Parathyroid adenoma (tissue), 2 donors: ENCODE results near the gene AGBL5.

Experiments
- H2AFZ ChIP-seq: fragments of 300-600 bp; sonication (generic); one replicate; pipeline ENCODE4 v1.7.0; 2017; ENCODE audit warnings: antibody characterized with exemption, mild to moderate bottlenecking
- H3K27ac ChIP-seq: fragments of 300-600 bp; sonication (generic); one replicate; pipeline ENCODE4 v1.7.0; 2017
- H3K27me3 ChIP-seq: fragments of 300-600 bp; sonication (generic); one replicate; pipeline ENCODE4 v1.7.0; 2017; ENCODE audit warnings: low read length; ENCODE audit not compliant: control insufficient read depth, insufficient read depth
- H3K36me3 ChIP-seq: fragments of 300-600 bp; sonication (generic); one replicate; pipeline ENCODE4 v1.7.0; 2017; ENCODE audit warnings: low read length; ENCODE audit not compliant: control insufficient read depth, insufficient read depth
- H3K4me1 ChIP-seq: fragments of 300-600 bp; sonication (generic); one replicate; pipeline ENCODE4 v1.7.0; 2017; ENCODE audit warnings: control low read depth
- H3K4me2 ChIP-seq: fragments of 300-600 bp; sonication (generic); one replicate; pipeline ENCODE4 v1.7.0; 2017; ENCODE audit warnings: low read length
- H3K4me3 ChIP-seq: fragments of 300-600 bp; sonication (generic); one replicate; pipeline ENCODE4 v1.7.0; 2017; ENCODE audit warnings: low read depth, low read length
- H3K79me2 ChIP-seq: fragments of 300-600 bp; sonication (generic); one replicate; pipeline ENCODE4 v1.7.0; 2017; ENCODE audit warnings: control low read depth
- H3K9ac ChIP-seq: fragments of 300-600 bp; sonication (generic); one replicate; pipeline ENCODE4 v1.7.0; 2017; ENCODE audit warnings: mild to moderate bottlenecking
- H3K9me3 ChIP-seq: fragments of 300-600 bp; sonication (generic); one replicate; pipeline ENCODE4 v1.7.0; 2017; ENCODE audit warnings: low read length; ENCODE audit not compliant: control insufficient read depth
- CTCF ChIP-seq: fragments of 300-600 bp; sonication (generic); IDR thresholded peaks from one replicate; pipeline ENCODE4 v1.7.0; 2017; ENCODE audit warnings: antibody characterized with exemption, mild to moderate bottlenecking
- donor health status: primary hyperparathyroidism.

AGBL5 gene

DNA sequence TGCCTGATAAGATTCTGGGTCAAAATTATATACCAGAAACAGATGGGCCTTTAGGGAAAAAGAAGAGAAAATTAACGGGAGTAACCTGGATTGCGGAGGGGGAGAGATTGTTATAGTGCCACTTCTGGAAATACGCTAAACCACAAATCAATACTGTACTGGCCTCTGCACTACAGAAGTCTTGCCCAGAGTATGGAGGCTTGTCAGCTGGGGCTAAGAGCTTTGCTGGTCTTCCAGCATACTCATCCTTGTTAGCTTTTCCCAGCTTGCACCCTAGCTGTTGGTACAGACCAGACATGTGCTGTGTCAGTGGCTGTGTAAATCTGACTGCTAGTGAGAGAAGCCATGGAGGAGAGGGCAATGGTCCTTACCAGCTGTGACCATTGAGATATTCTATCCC, 8.9 kb downstream of the AGBL5 start:
- Histone ChIP-seq H3K36me3 (no peaks in the 10 kb centered on the region), H3K9ac (no peak overlapping the region), H3K27me3 (no peaks in the 10 kb centered on the region), H3K4me2 (no peak overlapping the region), H2AFZ (no peak overlapping the region), H3K4me3 (no peak overlapping the region), H3K27ac (no peak overlapping the region), H3K79me2 (peaks cover 3% of the 10 kb centered on the region), H3K9me3 (no peaks in the 10 kb centered on the region), H3K4me1 (no peaks in the 10 kb centered on the region)
- no peak for TF ChIP-seq CTCF

DNA sequence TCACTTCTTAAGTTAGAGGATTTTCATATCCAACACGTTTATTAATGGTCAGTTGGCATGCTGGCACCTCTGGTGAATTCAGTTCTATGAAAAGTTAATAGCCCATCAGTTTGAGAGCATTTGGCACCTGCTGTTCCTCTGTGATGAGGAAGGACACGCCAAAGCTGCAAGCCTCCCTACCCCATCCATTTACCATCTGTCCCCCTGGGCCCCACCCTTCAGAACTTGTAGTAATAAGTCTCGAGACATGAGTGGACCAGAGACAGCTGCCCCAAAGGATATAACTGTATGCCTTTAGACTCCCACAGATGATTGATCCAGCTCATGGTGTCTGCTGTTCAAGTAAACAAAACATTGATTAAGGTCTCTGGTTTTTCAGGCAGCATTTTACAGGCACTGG, 13.7 kb downstream of the AGBL5 start:
- no peak for TF ChIP-seq CTCF
- no peak overlapping the region for H3K27ac ChIP-seq
- H3K9me3 ChIP-seq: no peaks in the 10 kb centered on the region
- peaks cover 19% of the 10 kb centered on the region for H3K79me2 ChIP-seq
- peaks cover 8% of the 10 kb centered on the region for H3K4me1 ChIP-seq
- no peaks in the 10 kb centered on the region for H3K27me3 ChIP-seq
- H2AFZ ChIP-seq: no peak overlapping the region
- no peak overlapping the region for H3K4me2 ChIP-seq
- no peaks in the 10 kb centered on the region for H3K36me3 ChIP-seq
- H3K4me3 ChIP-seq: no peak overlapping the region
- no peak overlapping the region for H3K9ac ChIP-seq

DNA sequence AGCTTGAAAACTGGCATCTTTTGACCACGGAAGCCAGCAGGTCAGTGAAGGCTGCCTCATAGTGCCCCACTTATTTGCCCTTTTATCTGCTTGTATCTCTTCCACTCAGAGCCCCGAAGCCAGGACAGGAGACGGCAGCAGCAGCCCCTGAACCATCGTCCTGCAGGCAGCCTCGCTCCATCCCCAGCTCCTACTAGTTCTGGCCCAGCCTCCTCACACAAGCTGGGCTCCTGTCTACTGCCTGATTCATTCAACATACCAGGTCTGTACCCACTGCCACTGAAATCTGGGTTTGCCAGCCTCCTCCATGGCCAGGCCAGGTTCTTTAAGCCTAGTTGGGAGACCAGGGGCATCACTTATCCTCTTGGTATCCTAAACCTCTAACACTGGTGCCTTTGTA, 15.9 kb downstream of the AGBL5 start:
- Histone ChIP-seq H3K27me3 (no peaks in the 10 kb centered on the region), H3K27ac (no peak overlapping the region), H3K4me1 (peaks cover 12% of the 10 kb centered on the region), H3K9ac (no peak overlapping the region), H3K4me2 (no peak overlapping the region), H3K36me3 (no peaks in the 10 kb centered on the region), H3K4me3 (no peak overlapping the region), H3K79me2 (peaks cover 22% of the 10 kb centered on the region), H2AFZ (no peak overlapping the region), H3K9me3 (no peaks in the 10 kb centered on the region)
- no peak for TF ChIP-seq CTCF

DNA sequence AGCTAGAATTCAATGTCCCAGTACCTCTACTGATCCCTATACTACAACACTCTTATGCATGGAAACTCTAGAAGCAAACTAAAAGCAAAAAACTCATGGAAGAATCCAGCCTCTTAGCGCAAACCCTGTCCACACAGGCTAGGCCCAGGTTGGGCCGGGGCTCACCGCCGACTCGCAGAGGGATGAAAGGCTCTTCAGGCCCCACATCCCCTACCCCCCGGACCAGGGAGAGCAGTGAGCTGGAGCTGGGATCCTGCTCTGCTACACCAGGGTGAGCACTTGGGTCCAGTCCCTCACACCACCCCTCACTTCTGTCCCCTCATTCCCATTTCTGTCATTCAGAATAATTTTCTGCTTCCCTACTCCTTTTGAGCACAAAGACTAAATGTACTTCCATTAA, 18.0 kb downstream of the AGBL5 start:
- Histone ChIP-seq H3K4me2 (no peak overlapping the region), H3K27me3 (no peaks in the 10 kb centered on the region), H2AFZ (no peak overlapping the region), H3K27ac (no peak overlapping the region), H3K9ac (no peak overlapping the region), H3K36me3 (no peaks in the 10 kb centered on the region), H3K79me2 (peaks cover 22% of the 10 kb centered on the region), H3K9me3 (no peaks in the 10 kb centered on the region), H3K4me3 (no peak overlapping the region), H3K4me1 (peaks cover 12% of the 10 kb centered on the region)
- TF ChIP-seq CTCF: no peak

DNA sequence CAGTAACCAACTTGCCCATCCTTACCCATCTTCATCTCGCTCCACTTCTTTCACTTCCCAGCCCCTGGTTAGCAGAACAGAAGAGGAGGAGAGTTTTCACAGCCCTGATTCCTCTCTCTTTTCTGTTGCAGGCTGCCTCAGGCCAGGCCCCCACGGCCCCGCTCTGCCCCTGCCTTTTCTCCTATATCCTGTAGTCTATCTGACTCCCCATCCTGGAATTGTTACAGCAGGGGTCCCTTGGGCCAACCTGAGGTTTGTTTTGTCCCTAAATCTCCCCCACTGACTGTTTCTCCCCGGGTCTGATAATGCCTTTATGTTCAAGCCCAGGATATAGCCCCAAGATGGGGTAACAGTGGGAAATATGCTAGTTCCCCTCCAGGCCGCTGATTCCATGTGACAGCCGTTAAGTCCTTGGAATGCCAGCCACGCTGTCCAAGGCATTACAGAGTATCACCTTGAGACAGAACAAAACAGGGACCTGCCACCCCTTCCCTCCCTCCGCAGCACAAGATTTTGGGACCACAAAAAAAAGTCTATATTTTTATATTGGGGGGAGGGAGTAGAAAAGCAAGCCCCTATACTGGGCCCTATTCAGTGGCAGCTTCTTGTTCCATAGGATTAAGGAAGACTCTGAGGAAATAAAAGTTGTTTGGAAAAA, 18.6 kb downstream of the AGBL5 start:
- Histone ChIP-seq H3K9ac (no peak overlapping the region), H3K4me1 (peaks cover 12% of the 10 kb centered on the region), H3K36me3 (no peaks in the 10 kb centered on the region), H3K4me3 (peak overlapping the region; percentile 87), H3K9me3 (no peaks in the 10 kb centered on the region), H3K4me2 (peak overlapping the region; percentile 62), H3K27me3 (no peaks in the 10 kb centered on the region), H3K27ac (no peak overlapping the region), H3K79me2 (peaks cover 22% of the 10 kb centered on the region), H2AFZ (no peak overlapping the region)
- no peak for TF ChIP-seq CTCF
